Adrenal gland (tissue), 5 donors: ENCODE measurements around the gene HOXC11.

ENCODE experiments used
- POLR2A ChIP-seq, 2 donors: fragments of 450-650 bp; IDR thresholded peaks; one replicate each; pipeline ENCODE4 v1.6.1; 2017; ENCODE audit warnings: antibody characterized with exemption in 2 of 2, mild to moderate bottlenecking in 2 of 2, moderate library complexity in 1 of 2
- TF ChIP-seq, protein P1 (sequence below), 6 experiments: fragments of 450-650 bp in 4 of 6; fragments of 200-600 bp in 2 of 6; sonication (generic) in 1 of 6; IDR thresholded peaks; 1 replicate in 5 of 6; 2 replicates in 1 of 6; pipeline versions ENCODE4 v1.5.1 to v1.8.0; 2016 to 2021; ENCODE audit warnings: antibody characterized with exemption in 6 of 6, mild to moderate bottlenecking in 2 of 6, moderate library complexity in 1 of 6
- donor health status: DM: no; HTN: no; CAD: no.

GRCh38 chr12:53950437-53950773, 22.5 kb upstream of the HOXC11 start:
- TF ChIP-seq, protein P1, sequence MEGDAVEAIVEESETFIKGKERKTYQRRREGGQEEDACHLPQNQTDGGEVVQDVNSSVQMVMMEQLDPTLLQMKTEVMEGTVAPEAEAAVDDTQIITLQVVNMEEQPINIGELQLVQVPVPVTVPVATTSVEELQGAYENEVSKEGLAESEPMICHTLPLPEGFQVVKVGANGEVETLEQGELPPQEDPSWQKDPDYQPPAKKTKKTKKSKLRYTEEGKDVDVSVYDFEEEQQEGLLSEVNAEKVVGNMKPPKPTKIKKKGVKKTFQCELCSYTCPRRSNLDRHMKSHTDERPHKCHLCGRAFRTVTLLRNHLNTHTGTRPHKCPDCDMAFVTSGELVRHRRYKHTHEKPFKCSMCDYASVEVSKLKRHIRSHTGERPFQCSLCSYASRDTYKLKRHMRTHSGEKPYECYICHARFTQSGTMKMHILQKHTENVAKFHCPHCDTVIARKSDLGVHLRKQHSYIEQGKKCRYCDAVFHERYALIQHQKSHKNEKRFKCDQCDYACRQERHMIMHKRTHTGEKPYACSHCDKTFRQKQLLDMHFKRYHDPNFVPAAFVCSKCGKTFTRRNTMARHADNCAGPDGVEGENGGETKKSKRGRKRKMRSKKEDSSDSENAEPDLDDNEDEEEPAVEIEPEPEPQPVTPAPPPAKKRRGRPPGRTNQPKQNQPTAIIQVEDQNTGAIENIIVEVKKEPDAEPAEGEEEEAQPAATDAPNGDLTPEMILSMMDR (IDR thresholded peaks at IDR 0.05) = no peak
- TF ChIP-seq POLR2A (IDR thresholded peaks at IDR 0.05) = no peak
